Activated B cell treated with CpG ODN at 0.5 μM for 24 hours (primary cell): ENCODE data around the gene KMT2C. TPM values are rescaled to one million over a fixed set of nuclear protein-coding genes. Genes with fewer than 3 reads are reported as not detected.

ENCODE experiments used
- ATAC-seq: fragments of 200-7000 bp; cut with Tn5 transposase; one replicate; pipeline ENCODE4 v1.10.0; 2021; ENCODE audit warnings: low read depth, mild to moderate bottlenecking, moderate library complexity
- CTCF ChIA-PET: fragments of 350-600 bp; sonication (Branson Sonifier 250); formaldehyde crosslinking; loops from one replicate; lab custom pipeline; 2021; ENCODE audit warnings: antibody characterized with exemption; lab: Charles Lee
- POLR2A ChIA-PET: fragments of 350-600 bp; sonication (Branson Sonifier 250); formaldehyde crosslinking; loops from one replicate; lab custom pipeline; 2021; ENCODE audit warnings: antibody characterized with exemption; lab: Charles Lee
- DNase-seq: peaks from one replicate; pipeline ENCODE4 v3.0.0; 2022
- H3K27ac Mint-ChIP-seq: one replicate; pipeline ENCODE4 v1.8.0; 2020; ENCODE audit warnings: mixed read lengths
- H3K27me3 Mint-ChIP-seq: one replicate; pipeline ENCODE4 v1.8.0; 2021; ENCODE audit warnings: mixed read lengths
- H3K36me3 Mint-ChIP-seq: one replicate; pipeline ENCODE4 v1.8.0; 2021; ENCODE audit warnings: low read depth, mixed read lengths
- H3K4me1 Mint-ChIP-seq: one replicate; pipeline ENCODE4 v1.8.0; 2021; ENCODE audit warnings: mixed read lengths
- H3K4me3 Mint-ChIP-seq: one replicate; pipeline ENCODE4 v1.8.0; 2020; ENCODE audit warnings: mild to moderate bottlenecking, mixed read lengths
- H3K9me3 Mint-ChIP-seq: one replicate; pipeline ENCODE4 v1.8.0; 2020; ENCODE audit warnings: mixed read lengths
- intact Hi-C: fragments of 100-400 bp; cut with micrococcal nuclease; formaldehyde crosslinking; loops from one replicate; pipeline ENCODE4 v1.15.1; 2024
- total RNA-seq: library from RNA; stranded (reverse); gene quantifications from 2 replicates; pipeline ENCODE4 v1.2.3, GENCODE V29; 2022
- TF ChIP-seq, protein P1 (sequence below): fragments of 200-600 bp; IDR thresholded peaks from one replicate; pipeline ENCODE4 v1.8.0; 2022; ENCODE audit warnings: antibody characterized with exemption, mild to moderate bottlenecking

Gene KMT2C
- total RNA-seq, 1 donor from 2014 or later: 112 TPM

GRCh38 chr7:152333134-152333533 is 102.7 kb downstream of the KMT2C start:
- ATAC-seq (no peak), DNase-seq (no peak)
- TF ChIP-seq, protein P1, sequence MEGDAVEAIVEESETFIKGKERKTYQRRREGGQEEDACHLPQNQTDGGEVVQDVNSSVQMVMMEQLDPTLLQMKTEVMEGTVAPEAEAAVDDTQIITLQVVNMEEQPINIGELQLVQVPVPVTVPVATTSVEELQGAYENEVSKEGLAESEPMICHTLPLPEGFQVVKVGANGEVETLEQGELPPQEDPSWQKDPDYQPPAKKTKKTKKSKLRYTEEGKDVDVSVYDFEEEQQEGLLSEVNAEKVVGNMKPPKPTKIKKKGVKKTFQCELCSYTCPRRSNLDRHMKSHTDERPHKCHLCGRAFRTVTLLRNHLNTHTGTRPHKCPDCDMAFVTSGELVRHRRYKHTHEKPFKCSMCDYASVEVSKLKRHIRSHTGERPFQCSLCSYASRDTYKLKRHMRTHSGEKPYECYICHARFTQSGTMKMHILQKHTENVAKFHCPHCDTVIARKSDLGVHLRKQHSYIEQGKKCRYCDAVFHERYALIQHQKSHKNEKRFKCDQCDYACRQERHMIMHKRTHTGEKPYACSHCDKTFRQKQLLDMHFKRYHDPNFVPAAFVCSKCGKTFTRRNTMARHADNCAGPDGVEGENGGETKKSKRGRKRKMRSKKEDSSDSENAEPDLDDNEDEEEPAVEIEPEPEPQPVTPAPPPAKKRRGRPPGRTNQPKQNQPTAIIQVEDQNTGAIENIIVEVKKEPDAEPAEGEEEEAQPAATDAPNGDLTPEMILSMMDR: no peak
- H3K4me3 Mint-ChIP-seq: no peak overlapping the region
- no peaks in the 10 kb centered on the region for H3K9me3 Mint-ChIP-seq
- intact Hi-C loops: no loop called here
- peaks cover 49% of the 10 kb centered on the region for H3K4me1 Mint-ChIP-seq
- ChIA-PET CTCF (interaction anchor here (1.5 kb wide), 1 partner anchor 373 kb away, joined by 9 read pairs; no protein-coding TSS in a partner anchor), POLR2A (interaction anchor here (0.5 to 0.6 kb wide), 3 partner anchors 52 to 134 kb away, joined by 3 to 4 read pairs (median 4); no protein-coding TSS in a partner anchor)
- no peak overlapping the region for H3K27ac Mint-ChIP-seq
- peaks cover 23% of the 10 kb centered on the region for H3K36me3 Mint-ChIP-seq
- H3K27me3 Mint-ChIP-seq: no peaks in the 10 kb centered on the region

- H3K27me3 Mint-ChIP-seq: no peaks in the 10 kb centered on the region
- H3K27ac Mint-ChIP-seq: no peak overlapping the region
- no peak overlapping the region for H3K4me3 Mint-ChIP-seq
- intact Hi-C loops: no loop called here
- H3K36me3 Mint-ChIP-seq: peaks cover 33% of the 10 kb centered on the region
- DNase-seq (no peak), ATAC-seq (no peak)
- peaks cover 30% of the 10 kb centered on the region for H3K4me1 Mint-ChIP-seq
- CTCF ChIA-PET: no interaction called here
- TF ChIP-seq, protein P1: no peak
- POLR2A ChIA-PET: no interaction called here
- no peaks in the 10 kb centered on the region for H3K9me3 Mint-ChIP-seq
These were observed 105.0 kb downstream of the KMT2C start for GRCh38 chr7:152330827-152331226.

DNA sequence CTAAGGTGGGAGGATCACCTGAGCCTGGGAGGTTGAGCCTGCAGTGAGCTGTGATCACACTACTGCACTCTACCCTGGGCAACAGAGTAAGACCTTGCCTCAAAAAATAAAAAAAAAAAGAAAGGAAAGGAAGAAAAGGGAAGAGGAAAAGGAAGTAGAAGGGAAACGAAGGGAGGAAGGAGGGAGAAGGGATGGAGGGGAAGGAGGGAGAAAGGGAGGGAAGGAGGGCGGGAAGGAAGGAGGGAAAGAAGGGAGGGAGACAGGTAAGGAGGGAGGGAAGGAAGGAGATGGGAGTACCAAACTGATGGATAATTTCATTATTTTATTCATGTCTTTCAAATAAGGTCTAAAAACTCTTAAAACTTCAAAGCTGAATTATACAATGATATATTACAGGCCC is 106.3 kb downstream of the KMT2C start:
- ChIA-PET CTCF (no interaction called here), POLR2A (interaction anchor here (0.7 kb wide), 1 partner anchor 176 kb away, joined by 6 read pairs; no protein-coding TSS in a partner anchor)
- intact Hi-C loops: no loop called here
- TF ChIP-seq, protein P1: no peak
- peaks cover 20% of the 10 kb centered on the region for H3K4me1 Mint-ChIP-seq
- peaks cover 38% of the 10 kb centered on the region for H3K36me3 Mint-ChIP-seq
- H3K9me3 Mint-ChIP-seq: no peaks in the 10 kb centered on the region
- H3K27me3 Mint-ChIP-seq: no peaks in the 10 kb centered on the region
- no peak for DNase-seq
- no peak for ATAC-seq
- no peak overlapping the region for H3K4me3 Mint-ChIP-seq
- no peak overlapping the region for H3K27ac Mint-ChIP-seq

- Mint-ChIP-seq H3K27me3 (no peaks in the 10 kb centered on the region), H3K27ac (no peak overlapping the region), H3K36me3 (peaks cover 37% of the 10 kb centered on the region), H3K4me1 (peaks cover 14% of the 10 kb centered on the region), H3K4me3 (no peak overlapping the region), H3K9me3 (no peaks in the 10 kb centered on the region)
- intact Hi-C loops: no loop called here
- ChIA-PET POLR2A (no interaction called here), CTCF (no interaction called here)
- DNase-seq (no peak), ATAC-seq (no peak)
- TF ChIP-seq, protein P1: no peak
These were observed 107.6 kb downstream of the KMT2C start for GRCh38 chr7:152328234-152328633.

DNA sequence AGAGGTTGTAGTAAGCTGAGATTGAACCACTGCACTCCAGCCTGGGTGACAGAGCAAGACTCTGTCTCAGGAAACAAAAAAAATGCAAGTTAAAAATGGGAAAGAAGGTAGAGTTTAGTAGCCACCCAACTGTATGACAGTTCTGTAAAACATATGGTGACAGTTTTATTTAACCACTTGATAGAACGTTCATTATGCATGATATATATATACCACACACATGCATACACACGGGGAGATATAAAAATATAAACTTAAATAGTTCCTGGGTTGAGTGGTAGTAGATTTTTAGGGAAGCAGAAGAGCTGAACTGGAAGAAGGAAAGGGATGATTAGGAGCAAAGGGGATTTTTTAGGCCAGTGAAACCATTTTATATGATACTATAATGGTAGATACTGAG is 120.0 kb downstream of the KMT2C start:
- H3K4me3 Mint-ChIP-seq: no peak overlapping the region
- no peak overlapping the region for H3K27ac Mint-ChIP-seq
- TF ChIP-seq, protein P1: no peak
- H3K27me3 Mint-ChIP-seq: no peaks in the 10 kb centered on the region
- ATAC-seq (no peak), DNase-seq (no peak)
- intact Hi-C loops: no loop called here
- peaks cover 27% of the 10 kb centered on the region for H3K4me1 Mint-ChIP-seq
- peaks cover 34% of the 10 kb centered on the region for H3K36me3 Mint-ChIP-seq
- ChIA-PET CTCF (no interaction called here), POLR2A (no interaction called here)
- no peaks in the 10 kb centered on the region for H3K9me3 Mint-ChIP-seq
